ENCODE results near the gene DOP1A. TPM values are rescaled to one million over a fixed set of nuclear protein-coding genes. Genes with fewer than 3 reads are reported as not detected.

DOP1A gene
- total and polyA plus RNA-seq, 2 donors (not counting 1 experiment from before 2014, with no cell fraction given) = 9.4 to 28.3 TPM

GRCh38 chr6:83185096-83185495 lies 117.6 kb downstream of the DOP1A start:
- no peak for ATAC-seq (ENCODE audit: low read depth)
- TF ChIP-seq EZH2 (IDR thresholded peaks at IDR 0.05; ENCODE audit: borderline replicate concordance, insufficient read depth, low read depth, low read length, poor library complexity, severe bottlenecking) = no peak
- no peak for TF ChIP-seq CTCF (IDR thresholded peaks at IDR 0.05)
- no peaks in the 10 kb centered on the region for H3K4me1 ChIP-seq (ENCODE audit: control insufficient read depth in 2 of 2, insufficient read depth in 2 of 2, low read length in 2 of 2)
- WGBS (ENCODE audit: insufficient coverage) = 96% methylated on average over 2 of the region's 2 CpGs
- H3K9ac ChIP-seq (ENCODE audit: low read length) = no peak overlapping the region
- no peak overlapping the region for H3K4me3 ChIP-seq (ENCODE audit: control extremely low read depth in 1 of 5, extremely low read depth in 1 of 5, insufficient read depth in 1 of 5, low read depth in 2 of 5, low read length in 4 of 5)
- intact Hi-C loops (cut with micrococcal nuclease) = no loop called here
- no peaks in the 10 kb centered on the region for H3K27me3 ChIP-seq (replicated peaks in 1 of 4; ENCODE audit: control extremely low read depth in 1 of 4, control insufficient read depth in 3 of 4, insufficient read depth in 4 of 4, low read length in 3 of 4)
- no peaks in the 10 kb centered on the region for H4K20me1 ChIP-seq (ENCODE audit: control insufficient read depth, insufficient read depth, low read length, poor library complexity, severe bottlenecking)
- Mint-ChIP-seq H3K4me3 (no peak overlapping the region), H3K4me1 (no peaks in the 10 kb centered on the region), H3K27ac (no peak overlapping the region), H3K9me3 (ENCODE audit: insufficient read depth) (no peaks in the 10 kb centered on the region), H3K27me3 (no peaks in the 10 kb centered on the region)
- no peak for DNase-seq
- ChIA-PET CTCF (interaction anchor here (1.5 kb wide), 1 partner anchor 119 kb away, joined by 4 read pairs; no protein-coding TSS in a partner anchor), POLR2A (no interaction called here)
- H3K79me2 ChIP-seq (ENCODE audit: control insufficient read depth, insufficient read depth, low read length) = no peaks in the 10 kb centered on the region
- peaks cover 14 to 52% of the 10 kb centered on the region in 2 experiments for H3K36me3 ChIP-seq (replicated peaks in 1 of 2; ENCODE audit: control extremely low read depth in 1 of 2, control insufficient read depth in 1 of 2, extremely low read depth in 1 of 2, insufficient read depth in 2 of 2, low read length in 1 of 2)
- H2AFZ ChIP-seq (ENCODE audit: insufficient read depth, low read depth, low read length, poor library complexity, severe bottlenecking) = no peak overlapping the region
- H3K9me3 ChIP-seq (ENCODE audit: control extremely low read depth in 1 of 3, control insufficient read depth in 2 of 3, insufficient read depth in 1 of 3, low read length in 2 of 3) = no peaks in the 10 kb centered on the region
- H3K27ac ChIP-seq (ENCODE audit: low read length in 2 of 2) = no peak overlapping the region
- H3K4me2 ChIP-seq (replicated peaks; ENCODE audit: low read depth, low read length, poor library complexity, severe bottlenecking) = no peak overlapping the region

GRCh38 chr6:83188501-83188900 lies 121.0 kb downstream of the DOP1A start:
- Mint-ChIP-seq H3K9me3 (ENCODE audit: insufficient read depth) (no peaks in the 10 kb centered on the region), H3K4me3 (no peak overlapping the region), H3K27me3 (no peaks in the 10 kb centered on the region), H3K4me1 (peaks cover 19% of the 10 kb centered on the region), H3K27ac (no peak overlapping the region)
- intact Hi-C loops (cut with micrococcal nuclease) = no loop called here
- ATAC-seq (ENCODE audit: low read depth) = no peak
- Histone ChIP-seq H3K4me2 (replicated peaks; ENCODE audit: low read depth, low read length, poor library complexity, severe bottlenecking) (no peak overlapping the region), H3K27ac (ENCODE audit: low read length in 2 of 2) (no peak overlapping the region), H3K9me3 (ENCODE audit: control extremely low read depth in 1 of 3, control insufficient read depth in 2 of 3, insufficient read depth in 1 of 3, low read length in 2 of 3) (no peaks in the 10 kb centered on the region), H3K4me1 (ENCODE audit: control insufficient read depth in 2 of 2, insufficient read depth in 2 of 2, low read length in 2 of 2) (peaks cover 9% of the 10 kb centered on the region in 2 donors), H2AFZ (ENCODE audit: insufficient read depth, low read depth, low read length, poor library complexity, severe bottlenecking) (no peak overlapping the region), H3K79me2 (ENCODE audit: control insufficient read depth, insufficient read depth, low read length) (peaks cover 21% of the 10 kb centered on the region), H3K27me3 (replicated peaks in 1 of 4; ENCODE audit: control extremely low read depth in 1 of 4, control insufficient read depth in 3 of 4, insufficient read depth in 4 of 4, low read length in 3 of 4) (no peaks in the 10 kb centered on the region), H3K36me3 (replicated peaks in 1 of 2; ENCODE audit: control extremely low read depth in 1 of 2, control insufficient read depth in 1 of 2, extremely low read depth in 1 of 2, insufficient read depth in 2 of 2, low read length in 1 of 2) (peaks cover 11 to 22% of the 10 kb centered on the region in 2 experiments), H4K20me1 (ENCODE audit: control insufficient read depth, insufficient read depth, low read length, poor library complexity, severe bottlenecking) (no peaks in the 10 kb centered on the region), H3K9ac (ENCODE audit: low read length) (no peak overlapping the region), H3K4me3 (ENCODE audit: control extremely low read depth in 1 of 5, extremely low read depth in 1 of 5, insufficient read depth in 1 of 5, low read depth in 2 of 5, low read length in 4 of 5) (no peak overlapping the region)
- ChIA-PET CTCF (interaction anchor here (0.7 to 7.4 kb wide), 4 partner anchors 31 to 1033 kb away, joined by 3 to 52 read pairs (median 3); partner anchors contain the start of genes DOP1A and UBE3D), POLR2A (no interaction called here)
- 95% methylated on average over 3 of the region's 3 CpGs for WGBS (ENCODE audit: insufficient coverage)
- no peak for TF ChIP-seq CTCF (IDR thresholded peaks at IDR 0.05)
- TF ChIP-seq EZH2 (IDR thresholded peaks at IDR 0.05; ENCODE audit: borderline replicate concordance, insufficient read depth, low read depth, low read length, poor library complexity, severe bottlenecking) = no peak
- DNase-seq = no peak

Data from B cell (primary cell).